ENCODE measurements around the gene TTLL10.
"Not testable (repeated sequence)": the region's sequence is repeated elsewhere in the genome, so short reads cannot be mapped to it uniquely, and the experiment has no call there.

TTLL10 gene

GRCh38 chr1:1142844-1143243 lies 30.8 kb upstream of the TTLL10 start:
- DNase-seq (ENCODE audit: insufficient read length) (no peak), FAIRE-seq (no peak)
- TF ChIP-seq POLR2A (IDR thresholded peaks at IDR 0.05; ENCODE audit: low read depth, low read length) (no peak), POLR2AphosphoS5 (IDR thresholded peaks at IDR 0.05; ENCODE audit: low read depth, low read length) (no peak), TAF1 (IDR thresholded peaks at IDR 0.05; ENCODE audit: borderline replicate concordance, low read depth, low read length) (no peak)

- no peak for TF ChIP-seq POLR2AphosphoS5 (IDR thresholded peaks at IDR 0.05; ENCODE audit: low read depth, low read length)
- no peak for TF ChIP-seq TAF1 (IDR thresholded peaks at IDR 0.05; ENCODE audit: borderline replicate concordance, low read depth, low read length)
- TF ChIP-seq POLR2A (IDR thresholded peaks at IDR 0.05; ENCODE audit: low read depth, low read length), result no peak
- FAIRE-seq (no peak), DNase-seq (ENCODE audit: insufficient read length) (no peak)
Observed at GRCh38 chr1:1143636-1144035, 30.0 kb upstream of the TTLL10 start.

DNA sequence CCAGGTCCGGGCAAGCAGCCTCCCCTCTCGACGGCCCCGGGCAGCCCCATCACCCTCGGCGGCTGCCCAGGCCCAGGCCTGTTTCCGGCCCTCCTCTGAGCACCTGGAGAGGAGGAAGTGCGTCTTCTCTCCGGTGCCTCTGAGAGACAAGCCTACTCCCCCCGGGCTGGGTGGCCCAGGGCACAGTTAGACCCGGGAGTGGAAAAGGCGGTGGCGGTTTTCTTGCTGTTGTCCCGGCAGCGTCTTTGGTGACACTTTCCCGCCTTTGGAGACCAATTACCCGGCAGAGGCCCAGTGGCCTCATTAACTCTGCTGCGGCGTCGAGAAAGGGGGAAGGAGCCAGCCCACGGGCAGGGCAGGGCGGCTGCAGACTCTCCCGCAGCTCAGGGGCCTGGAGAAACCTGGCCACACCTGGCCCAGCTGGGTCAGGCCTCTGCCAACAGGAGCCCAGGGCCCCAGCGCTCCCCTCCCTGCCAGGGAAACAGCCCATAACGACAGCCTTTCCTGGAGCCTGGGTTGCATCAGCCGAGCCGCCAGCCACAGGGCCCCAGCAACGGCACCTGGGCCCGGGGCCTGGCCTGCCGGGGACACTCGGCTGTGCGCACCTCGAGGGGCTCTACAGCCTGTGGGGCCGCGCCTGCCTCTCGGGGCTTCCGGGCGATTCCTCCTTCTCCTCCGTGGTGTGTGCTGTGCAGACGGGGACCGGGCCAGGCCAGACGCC lies 29.4 kb upstream of the TTLL10 start:
- FAIRE-seq (peak; percentile 9), DNase-seq (ENCODE audit: insufficient read length) (peak; percentile 71)
- TF ChIP-seq POLR2A (IDR thresholded peaks at IDR 0.05; ENCODE audit: low read depth, low read length), result no peak
- TF ChIP-seq TAF1 (IDR thresholded peaks at IDR 0.05; ENCODE audit: borderline replicate concordance, low read depth, low read length), result no peak
- TF ChIP-seq POLR2AphosphoS5 (IDR thresholded peaks at IDR 0.05; ENCODE audit: low read depth, low read length), result no peak

DNA sequence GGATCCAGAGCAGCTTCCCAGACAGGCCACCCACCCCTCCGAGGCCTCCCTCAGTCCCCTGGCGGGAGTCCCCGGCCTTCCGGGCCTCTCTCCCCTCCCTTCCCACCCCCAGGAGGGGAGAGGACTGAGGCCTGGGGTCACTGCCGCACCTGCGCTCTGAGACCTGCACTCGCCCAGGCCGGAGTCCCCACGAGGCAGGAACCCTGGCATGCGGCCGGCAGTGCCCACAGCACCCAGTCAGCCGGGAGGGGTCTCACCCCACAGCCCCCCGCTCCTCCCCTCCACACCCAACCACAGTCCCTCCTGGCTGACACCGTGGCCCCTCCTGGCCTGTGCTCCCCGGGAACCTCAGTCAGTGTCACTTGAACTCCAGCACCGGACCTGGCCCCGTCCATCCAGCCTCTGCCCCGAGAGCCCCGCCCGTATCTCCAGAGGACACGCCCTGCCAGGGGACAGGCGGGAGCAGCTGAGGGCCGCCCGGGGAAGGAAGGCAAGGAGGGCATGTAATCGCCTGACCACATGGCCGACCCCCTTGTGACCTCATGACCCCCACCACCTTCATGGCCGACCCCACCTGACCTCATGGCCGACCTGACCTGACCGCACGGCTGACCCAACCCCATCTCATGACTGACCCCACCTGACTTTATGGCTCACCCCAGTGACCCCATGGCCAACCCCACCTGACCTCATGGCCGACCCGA lies 28.7 kb upstream of the TTLL10 start:
- DNase-seq (ENCODE audit: insufficient read length) (no peak), FAIRE-seq (no peak)
- TF ChIP-seq POLR2AphosphoS5 (IDR thresholded peaks at IDR 0.05; ENCODE audit: low read depth, low read length) (no peak), POLR2A (IDR thresholded peaks at IDR 0.05; ENCODE audit: low read depth, low read length) (no peak), TAF1 (IDR thresholded peaks at IDR 0.05; ENCODE audit: borderline replicate concordance, low read depth, low read length) (no peak)

GRCh38 chr1:1145547-1145914 lies 28.1 kb upstream of the TTLL10 start:
- TF ChIP-seq TAF1 (IDR thresholded peaks at IDR 0.05; ENCODE audit: borderline replicate concordance, low read depth, low read length) (no peak), POLR2A (IDR thresholded peaks at IDR 0.05; ENCODE audit: low read depth, low read length) (no peak), POLR2AphosphoS5 (IDR thresholded peaks at IDR 0.05; ENCODE audit: low read depth, low read length) (no peak)
- DNase-seq (ENCODE audit: insufficient read length) (no peak), FAIRE-seq (no peak)

DNA sequence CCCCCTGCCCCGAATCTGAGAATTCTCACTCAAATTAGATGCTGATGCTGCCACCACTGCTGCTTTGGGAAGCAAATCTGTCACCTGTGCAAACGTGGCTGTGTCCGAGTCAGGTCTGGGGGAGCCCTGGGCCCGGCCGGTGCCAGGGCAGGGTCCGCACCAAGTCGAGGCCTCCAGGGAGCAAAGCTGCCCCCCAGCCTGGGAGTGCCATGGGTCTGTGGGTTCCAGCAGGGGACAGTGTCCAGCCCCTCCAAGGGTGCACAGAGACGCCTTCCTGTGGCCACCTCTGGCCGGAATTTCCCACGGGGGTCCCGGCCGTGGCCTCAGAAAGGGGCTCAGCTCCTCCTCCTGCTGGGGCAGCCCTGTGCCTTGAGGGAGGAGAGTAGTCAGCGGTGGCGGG lies 27.7 kb upstream of the TTLL10 start:
- FAIRE-seq (no peak), DNase-seq (ENCODE audit: insufficient read length) (no peak)
- no peak for TF ChIP-seq POLR2AphosphoS5 (IDR thresholded peaks at IDR 0.05; ENCODE audit: low read depth, low read length)
- no peak for TF ChIP-seq POLR2A (IDR thresholded peaks at IDR 0.05; ENCODE audit: low read depth, low read length)
- no peak for TF ChIP-seq TAF1 (IDR thresholded peaks at IDR 0.05; ENCODE audit: borderline replicate concordance, low read depth, low read length)

- DNase-seq (ENCODE audit: insufficient read length) (no peak), FAIRE-seq (peak; percentile 33)
- TF ChIP-seq TAF1 (IDR thresholded peaks at IDR 0.05; ENCODE audit: borderline replicate concordance, low read depth, low read length) (no peak), POLR2AphosphoS5 (IDR thresholded peaks at IDR 0.05; ENCODE audit: low read depth, low read length) (no peak), POLR2A (IDR thresholded peaks at IDR 0.05; ENCODE audit: low read depth, low read length) (no peak)
Observed at GRCh38 chr1:1146596-1146995, 27.1 kb upstream of the TTLL10 start.

DNA sequence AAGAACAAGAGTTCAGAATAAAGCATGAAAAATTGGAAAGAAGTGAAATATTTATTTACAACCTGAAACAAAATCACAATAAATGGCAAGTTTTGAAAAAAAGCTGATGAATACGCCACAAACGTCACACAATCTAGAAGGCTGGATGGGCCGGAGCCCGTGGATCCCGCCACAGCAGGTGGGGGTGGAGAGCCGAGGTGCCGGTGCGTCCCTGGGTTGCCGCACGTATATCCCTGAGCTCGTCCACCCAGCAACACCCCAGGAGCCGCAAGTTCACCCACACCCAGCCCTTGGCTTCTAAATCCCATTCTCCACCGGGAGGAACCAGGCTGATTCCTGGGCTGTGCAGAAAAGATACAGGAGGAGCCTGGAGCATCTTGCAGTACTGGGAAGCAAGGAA lies 25.6 kb upstream of the TTLL10 start:
- DNase-seq (ENCODE audit: insufficient read length) (no peak), FAIRE-seq (no peak)
- TF ChIP-seq POLR2A (IDR thresholded peaks at IDR 0.05; ENCODE audit: low read depth, low read length), result no peak
- no peak for TF ChIP-seq POLR2AphosphoS5 (IDR thresholded peaks at IDR 0.05; ENCODE audit: low read depth, low read length)
- no peak for TF ChIP-seq TAF1 (IDR thresholded peaks at IDR 0.05; ENCODE audit: borderline replicate concordance, low read depth, low read length)

- DNase-seq (ENCODE audit: insufficient read length) (no peak), FAIRE-seq (no peak)
- no peak for TF ChIP-seq POLR2A (IDR thresholded peaks at IDR 0.05; ENCODE audit: low read depth, low read length)
- no peak for TF ChIP-seq POLR2AphosphoS5 (IDR thresholded peaks at IDR 0.05; ENCODE audit: low read depth, low read length)
- no peak for TF ChIP-seq TAF1 (IDR thresholded peaks at IDR 0.05; ENCODE audit: borderline replicate concordance, low read depth, low read length)
Observed at GRCh38 chr1:1148569-1148968, 25.1 kb upstream of the TTLL10 start.

- no peak for TF ChIP-seq TAF1 (IDR thresholded peaks at IDR 0.05; ENCODE audit: borderline replicate concordance, low read depth, low read length)
- no peak for TF ChIP-seq POLR2AphosphoS5 (IDR thresholded peaks at IDR 0.05; ENCODE audit: low read depth, low read length)
- TF ChIP-seq POLR2A (IDR thresholded peaks at IDR 0.05; ENCODE audit: low read depth, low read length), result no peak
- FAIRE-seq (no peak), DNase-seq (ENCODE audit: insufficient read length) (no peak)
Observed at GRCh38 chr1:1149416-1149815, 24.3 kb upstream of the TTLL10 start.

DNA sequence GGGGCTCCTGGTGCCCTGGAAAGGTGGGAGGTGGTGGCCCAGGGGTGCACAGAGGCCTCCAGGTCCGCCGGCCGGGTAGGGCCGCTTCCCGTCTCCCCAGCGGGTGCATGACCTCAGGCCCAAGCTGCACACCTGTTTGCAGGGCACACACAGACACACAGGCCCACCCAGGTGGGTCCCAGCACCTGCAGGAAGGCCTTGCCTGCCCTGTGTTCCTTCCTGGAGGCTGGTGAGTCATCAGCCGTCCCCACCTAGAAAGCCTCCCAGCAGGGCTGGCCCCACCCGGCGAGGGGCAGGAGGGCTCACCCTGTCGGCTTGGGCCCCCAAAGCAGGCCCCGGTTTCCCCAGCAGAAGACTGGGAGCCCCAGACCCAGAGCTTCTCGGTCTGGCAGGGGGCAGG lies 23.6 kb upstream of the TTLL10 start:
- TF ChIP-seq POLR2A (IDR thresholded peaks at IDR 0.05; ENCODE audit: low read depth, low read length), result no peak
- TF ChIP-seq TAF1 (IDR thresholded peaks at IDR 0.05; ENCODE audit: borderline replicate concordance, low read depth, low read length), result no peak
- no peak for TF ChIP-seq POLR2AphosphoS5 (IDR thresholded peaks at IDR 0.05; ENCODE audit: low read depth, low read length)
- DNase-seq (ENCODE audit: insufficient read length) (no peak), FAIRE-seq (no peak)

- TF ChIP-seq TAF1 (IDR thresholded peaks at IDR 0.05; ENCODE audit: borderline replicate concordance, low read depth, low read length) (no peak), POLR2AphosphoS5 (IDR thresholded peaks at IDR 0.05; ENCODE audit: low read depth, low read length) (no peak), POLR2A (IDR thresholded peaks at IDR 0.05; ENCODE audit: low read depth, low read length) (no peak)
- DNase-seq (ENCODE audit: insufficient read length) (no peak), FAIRE-seq (no peak)
Observed at GRCh38 chr1:1151306-1151705, 22.4 kb upstream of the TTLL10 start.

- DNase-seq (ENCODE audit: insufficient read length); FAIRE-seq: not testable (repeated sequence)
Observed at GRCh38 chr1:1152431-1152830, 21.2 kb upstream of the TTLL10 start.

DNA sequence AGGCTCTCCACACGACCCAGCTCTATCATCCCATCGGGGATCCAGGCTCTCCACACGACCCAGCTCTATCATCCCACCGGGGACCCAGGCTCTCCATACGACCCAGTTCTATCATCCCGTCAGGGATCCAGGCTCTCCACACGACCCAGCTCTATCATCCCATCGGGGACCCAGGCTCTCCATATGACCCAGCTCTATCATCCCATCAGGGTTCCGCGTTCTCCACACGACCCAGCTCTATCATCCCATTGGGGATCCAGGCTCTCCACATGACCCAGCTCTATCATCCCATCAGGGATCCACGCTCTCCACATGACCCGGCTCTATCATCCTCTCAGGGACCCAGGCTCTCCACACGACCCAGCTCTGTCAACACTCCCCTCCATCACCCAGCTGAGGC lies 20.5 kb upstream of the TTLL10 start:
- DNase-seq (ENCODE audit: insufficient read length); FAIRE-seq: not testable (repeated sequence)
